Kidney (tissue), 22 donors: ENCODE results near the gene HSD17B4. TPM values are rescaled to one million over a fixed set of nuclear protein-coding genes. Genes with fewer than 3 reads are reported as not detected.

ENCODE experiments used
- DNase-seq, 5 donors: peaks; one replicate each; pipeline ENCODE4 v3.0.0-alpha.2; 2013 to 2020
- FAIRE-seq: peaks from 2 replicates; lab custom pipeline; 2012; peaks lifted over from hg19 to GRCh38; lab: Jason Lieb, UNC
- H3K27ac ChIP-seq, 2 donors: one replicate each; pipeline ENCODE4 v1.7.0; 2013; ENCODE audit warnings: low read depth in 2 of 2, low read length in 2 of 2, inconsistent platforms in 1 of 2
- H3K27me3 ChIP-seq: one replicate; pipeline ENCODE4 v1.7.1; 2013; ENCODE audit warnings: low read length, inconsistent platforms; ENCODE audit not compliant: control insufficient read depth, insufficient read depth
- H3K36me3 ChIP-seq, 3 donors: one replicate each; pipeline versions ENCODE4 v1.7.0 to v1.7.1; 2013; ENCODE audit warnings: low read length in 3 of 3, control low read depth in 1 of 3, inconsistent platforms in 1 of 3; ENCODE audit not compliant: insufficient read depth in 3 of 3, control insufficient read depth in 2 of 3
- H3K4me1 ChIP-seq, 3 donors: one replicate each; pipeline versions ENCODE4 v1.7.0 to v1.7.1; 2013; ENCODE audit warnings: low read length in 3 of 3, inconsistent platforms in 1 of 3, low read depth in 1 of 3; ENCODE audit not compliant: control insufficient read depth in 2 of 3, insufficient read depth in 2 of 3
- H3K4me3 ChIP-seq, 3 donors: one replicate each; pipeline versions ENCODE4 v1.7.0 to v1.8.1; 2013; ENCODE audit warnings: low read length in 3 of 3, control low read depth in 1 of 3, inconsistent platforms in 1 of 3
- H3K9ac ChIP-seq, 3 donors: one replicate each; pipeline versions ENCODE4 v1.7.0 to v1.7.1; 2013; ENCODE audit warnings: low read length in 3 of 3, control low read depth in 1 of 3, inconsistent platforms in 1 of 3
- H3K9me3 ChIP-seq, 3 donors: one replicate each; pipeline versions ENCODE4 v1.7.0 to v1.7.1; 2013; ENCODE audit warnings: low read length in 3 of 3, control low read depth in 1 of 3, inconsistent platforms in 1 of 3; ENCODE audit not compliant: control insufficient read depth in 2 of 3, insufficient read depth in 1 of 3
- CTCF ChIP-seq: IDR thresholded peaks from 3 replicates; pipeline ENCODE4 v1.5.1; 2012; ENCODE audit warnings: mild to moderate bottlenecking, moderate library complexity, borderline replicate concordance; ENCODE audit not compliant: insufficient read depth; ENCODE audit errors: extremely low read depth
- intact Hi-C: fragments of 100-400 bp; cut with DNase I; formaldehyde crosslinking; loops from one replicate; pipeline ENCODE4 v1.11.1; 2022
- long read RNA-seq, 10 donors: library from polyadenylated mRNA in 1 of 10; unstranded in 1 of 10; transcript quantifications; one replicate each; pipeline ENCODE4 v2.0.0 and lab custom pipeline, GENCODE V29; 2021 to 2026
- polyA plus RNA-seq: library from polyadenylated mRNA; stranded (reverse); fragments of 350-450 nt; fragmentation: Illumina TruSeq; extraction: RNeasy Lipid Tissue Mini Kit (QIAGEN cat#74804); gene quantifications from one replicate; pipeline ENCODE4 v1.2.3, GENCODE V29; 2014; ENCODE audit warnings: low read depth, low replicate concordance; ENCODE audit not compliant: insufficient read depth
- total RNA-seq: library from RNA; stranded (reverse); fragmentation: NEBNext Ultra II Directional; extraction: Animal tissue kit (Norgen Biotek cat#: 25700); gene quantifications from one replicate; pipeline ENCODE4 v1.2.1, GENCODE V29; 2021
- donor health status: control.
- donor health status: control.
- donor health status: control.
- donor health status: control.
- donor health status: control.
- donor health status: DM: yes; HTN: yes; CAD: no.
- donor health status: Normal renal cell carcinoma (clear cell type).

The HSD17B4 gene, protein sequence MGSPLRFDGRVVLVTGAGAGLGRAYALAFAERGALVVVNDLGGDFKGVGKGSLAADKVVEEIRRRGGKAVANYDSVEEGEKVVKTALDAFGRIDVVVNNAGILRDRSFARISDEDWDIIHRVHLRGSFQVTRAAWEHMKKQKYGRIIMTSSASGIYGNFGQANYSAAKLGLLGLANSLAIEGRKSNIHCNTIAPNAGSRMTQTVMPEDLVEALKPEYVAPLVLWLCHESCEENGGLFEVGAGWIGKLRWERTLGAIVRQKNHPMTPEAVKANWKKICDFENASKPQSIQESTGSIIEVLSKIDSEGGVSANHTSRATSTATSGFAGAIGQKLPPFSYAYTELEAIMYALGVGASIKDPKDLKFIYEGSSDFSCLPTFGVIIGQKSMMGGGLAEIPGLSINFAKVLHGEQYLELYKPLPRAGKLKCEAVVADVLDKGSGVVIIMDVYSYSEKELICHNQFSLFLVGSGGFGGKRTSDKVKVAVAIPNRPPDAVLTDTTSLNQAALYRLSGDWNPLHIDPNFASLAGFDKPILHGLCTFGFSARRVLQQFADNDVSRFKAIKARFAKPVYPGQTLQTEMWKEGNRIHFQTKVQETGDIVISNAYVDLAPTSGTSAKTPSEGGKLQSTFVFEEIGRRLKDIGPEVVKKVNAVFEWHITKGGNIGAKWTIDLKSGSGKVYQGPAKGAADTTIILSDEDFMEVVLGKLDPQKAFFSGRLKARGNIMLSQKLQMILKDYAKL
- total RNA-seq (202 TPM), polyA plus RNA-seq (212 TPM)
- long read RNA-seq, donor 1, transcript HSD17B4-201 (24 exons, 2,685 nt) = major isoform, 10 of 26 reads
- long read RNA-seq, donor 1, partial matches to known transcripts = 11 of 26 reads
- long read RNA-seq, donor 1, other reads (novel, unspliced or antisense) = 0 of 26 reads
- long read RNA-seq, donor 2, transcript HSD17B4-201 (24 exons, 2,685 nt) = major isoform, 12 of 27 reads
- long read RNA-seq, donor 2, partial matches to known transcripts = 8 of 27 reads
- long read RNA-seq, donor 2, other reads (novel, unspliced or antisense) = 0 of 27 reads
- long read RNA-seq, donor 3, transcript HSD17B4-201 (24 exons, 2,685 nt) = major isoform, 15 of 29 reads
- long read RNA-seq, donor 3, transcript HSD17B4-205 (2 exons, 1,129 nt) = minor isoform, 5 of 29 reads
- long read RNA-seq, donor 3, partial matches to known transcripts = 0 of 29 reads
- long read RNA-seq, donor 3, other reads (novel, unspliced or antisense) = 0 of 29 reads
- long read RNA-seq, donor 4, partial matches to known transcripts = 0 of 9 reads
- long read RNA-seq, donor 4, other reads (novel, unspliced or antisense) = 0 of 9 reads
- long read RNA-seq, donor 5, partial matches to known transcripts = 0 of 3 reads
- long read RNA-seq, donor 5, other reads (novel, unspliced or antisense) = 0 of 3 reads
- long read RNA-seq, donor 6, transcript HSD17B4-201 (24 exons, 2,685 nt) = major isoform, 17 of 57 reads
- long read RNA-seq, donor 6, transcript HSD17B4-205 (2 exons, 1,129 nt) = minor isoform, 7 of 57 reads
- long read RNA-seq, donor 6, partial matches to known transcripts = 24 of 57 reads
- long read RNA-seq, donor 6, other reads (novel, unspliced or antisense) = 5 of 57 reads
- long read RNA-seq, donor 7, transcript HSD17B4-201 (24 exons, 2,685 nt) = major isoform, 62 of 85 reads
- long read RNA-seq, donor 7, partial matches to known transcripts = 7 of 85 reads
- long read RNA-seq, donor 7, other reads (novel, unspliced or antisense) = 10 of 85 reads
- long read RNA-seq, donor 8, transcript HSD17B4-201 (24 exons, 2,685 nt) = major isoform, 8 of 23 reads
- long read RNA-seq, donor 8, partial matches to known transcripts = 10 of 23 reads
- long read RNA-seq, donor 8, other reads (novel, unspliced or antisense) = 0 of 23 reads
- long read RNA-seq, donor 9, partial matches to known transcripts = 0 of 4 reads
- long read RNA-seq, donor 9, other reads (novel, unspliced or antisense) = 0 of 4 reads
- long read RNA-seq, donor 10, transcript HSD17B4-201 (24 exons, 2,685 nt) = minor isoform, 7 of 36 reads
- long read RNA-seq, donor 10, transcript HSD17B4-205 (2 exons, 1,129 nt) = major isoform, 10 of 36 reads
- long read RNA-seq, donor 10, partial matches to known transcripts = 16 of 36 reads
- long read RNA-seq, donor 10, other reads (novel, unspliced or antisense) = 0 of 36 reads

- H3K9ac ChIP-seq = peak within 1 kb of the TSS; percentile 69 to 97 (median 94)
- H3K27me3 ChIP-seq = no peaks in the 10 kb centered on the region
- peaks cover 0 to 7% (median 0%) of the 10 kb centered on the region in 3 donors for H3K9me3 ChIP-seq
- H3K27ac ChIP-seq = peak within 1 kb of the TSS; percentile 94
- H3K36me3 ChIP-seq = no peaks in the 10 kb centered on the region
- FAIRE-seq = no peak
- intact Hi-C loops = no loop called here
- peak within 1 kb of the TSS; percentile 84 to 95 (median 93) for H3K4me3 ChIP-seq
- peak; percentile 93 to 97 (median 95) for DNase-seq
- no peak for TF ChIP-seq CTCF
- H3K4me1 ChIP-seq = peaks cover 0 to 14% (median 3%) of the 10 kb centered on the region in 3 donors
Observed at GRCh38 chr5:119452373-119453039, at the start of gene HSD17B4. TSS of gene HSD17B4 (plus strand) at chr5:119452497. CDS start at chr5:119452576, 79 bp downstream.

DNA sequence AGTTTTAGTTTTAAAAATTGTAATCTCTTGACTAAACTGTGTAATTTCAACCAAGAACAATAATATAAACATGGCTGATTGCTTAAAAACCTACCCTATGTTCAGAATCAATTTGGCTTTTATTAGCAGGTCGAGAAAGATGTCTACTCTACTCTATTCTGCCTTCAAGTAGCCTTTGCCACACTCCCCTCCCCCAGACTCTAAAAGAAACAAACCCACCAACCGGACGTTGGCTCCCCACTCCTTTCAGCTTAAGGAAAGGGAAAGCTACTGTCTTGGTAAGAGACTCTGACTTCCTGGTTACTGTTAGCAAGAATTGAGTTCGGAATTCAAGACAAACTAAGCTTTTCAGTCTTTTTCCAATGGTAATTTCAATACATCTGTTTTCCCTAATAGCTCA is 49.7 kb upstream of the HSD17B4 start:
- intact Hi-C loops = no loop called here
- TF ChIP-seq CTCF = no peak
- H3K27ac ChIP-seq = no peak overlapping the region
- no peak overlapping the region for H3K9ac ChIP-seq
- DNase-seq = no peak
- no peaks in the 10 kb centered on the region for H3K36me3 ChIP-seq
- peaks cover 0 to 15% (median 3%) of the 10 kb centered on the region in 3 donors for H3K4me1 ChIP-seq
- no peaks in the 10 kb centered on the region for H3K9me3 ChIP-seq
- H3K4me3 ChIP-seq = no peak overlapping the region
- no peak for FAIRE-seq
- no peaks in the 10 kb centered on the region for H3K27me3 ChIP-seq
